ENCODE results near the gene RBMS1.

RBMS1 gene

GRCh38 chr2:160513120-160513519 is 19.5 kb upstream of the RBMS1 start:
- in situ Hi-C loops (cut with MboI; ENCODE audit: low pct_unique_long_range_greater_than_20kb, low sequenced_read_pairs, unreplicated experiment): no loop called here
- DNase-seq (ENCODE audit: low spot score): no peak
- TF ChIP-seq CTCF (IDR thresholded peaks at IDR 0.05; ENCODE audit: extremely low read depth, insufficient read depth, missing control alignments): no peak

- DNase-seq (ENCODE audit: low spot score): no peak
- TF ChIP-seq CTCF (IDR thresholded peaks at IDR 0.05; ENCODE audit: extremely low read depth, insufficient read depth, missing control alignments): no peak
- in situ Hi-C loops (cut with MboI; ENCODE audit: low pct_unique_long_range_greater_than_20kb, low sequenced_read_pairs, unreplicated experiment): no loop called here
Observed at GRCh38 chr2:160512491-160512890, 18.9 kb upstream of the RBMS1 start.

- no peak for TF ChIP-seq CTCF (IDR thresholded peaks at IDR 0.05; ENCODE audit: extremely low read depth, insufficient read depth, missing control alignments)
- no peak for DNase-seq (ENCODE audit: low spot score)
- in situ Hi-C loops (cut with MboI; ENCODE audit: low pct_unique_long_range_greater_than_20kb, low sequenced_read_pairs, unreplicated experiment): no loop called here
Observed at GRCh38 chr2:160510617-160511016, 17.0 kb upstream of the RBMS1 start.

GRCh38 chr2:160509016-160509415 is 15.4 kb upstream of the RBMS1 start:
- DNase-seq (ENCODE audit: low spot score): no peak
- no peak for TF ChIP-seq CTCF (IDR thresholded peaks at IDR 0.05; ENCODE audit: extremely low read depth, insufficient read depth, missing control alignments)
- in situ Hi-C loops (cut with MboI; ENCODE audit: low pct_unique_long_range_greater_than_20kb, low sequenced_read_pairs, unreplicated experiment): no loop called here

GRCh38 chr2:160507464-160507863 is 13.9 kb upstream of the RBMS1 start:
- no peak for TF ChIP-seq CTCF (IDR thresholded peaks at IDR 0.05; ENCODE audit: extremely low read depth, insufficient read depth, missing control alignments)
- no peak for DNase-seq (ENCODE audit: low spot score)
- in situ Hi-C loops (cut with MboI; ENCODE audit: low pct_unique_long_range_greater_than_20kb, low sequenced_read_pairs, unreplicated experiment): no loop called here

GRCh38 chr2:160507046-160507407 is 13.4 kb upstream of the RBMS1 start:
- no peak for DNase-seq (ENCODE audit: low spot score)
- in situ Hi-C loops (cut with MboI; ENCODE audit: low pct_unique_long_range_greater_than_20kb, low sequenced_read_pairs, unreplicated experiment): no loop called here

More at GRCh38 chr2:160507046-160507407, 13.4 kb upstream of the RBMS1 start:
- no peak for TF ChIP-seq CTCF (IDR thresholded peaks at IDR 0.05; ENCODE audit: extremely low read depth, insufficient read depth, missing control alignments)
